ENCODE measurements around the gene SLC36A2.

Gene SLC36A2

GRCh38 chr5:151293624-151294023, 53.7 kb downstream of the SLC36A2 start:
- H3K9me3 ChIP-seq (ENCODE audit: low read length) = no peaks in the 10 kb centered on the region

GRCh38 chr5:151288180-151288579, 59.2 kb downstream of the SLC36A2 start:
- H3K4me1 ChIP-seq (ENCODE audit: insufficient read depth, low read length) = no peaks in the 10 kb centered on the region
- no peak overlapping the region for H3K4me3 ChIP-seq (ENCODE audit: low read length)
- no peaks in the 10 kb centered on the region for H3K36me3 ChIP-seq (ENCODE audit: insufficient read depth, low read length)
- H3K27me3 ChIP-seq (ENCODE audit: insufficient read depth, low read length) = no peaks in the 10 kb centered on the region
- H2AFZ ChIP-seq (ENCODE audit: low read depth, low read length) = no peak overlapping the region
- H3K9me3 ChIP-seq (ENCODE audit: low read length) = no peaks in the 10 kb centered on the region

More at GRCh38 chr5:151293624-151294023, 53.7 kb downstream of the SLC36A2 start:
- H3K36me3 ChIP-seq (ENCODE audit: insufficient read depth, low read length) = no peaks in the 10 kb centered on the region
- H3K4me3 ChIP-seq (ENCODE audit: low read length) = no peak overlapping the region
- H2AFZ ChIP-seq (ENCODE audit: low read depth, low read length) = no peak overlapping the region
- no peaks in the 10 kb centered on the region for H3K27me3 ChIP-seq (ENCODE audit: insufficient read depth, low read length)
- no peaks in the 10 kb centered on the region for H3K4me1 ChIP-seq (ENCODE audit: insufficient read depth, low read length)

- Histone ChIP-seq H3K27me3 (ENCODE audit: insufficient read depth, low read length) (no peaks in the 10 kb centered on the region), H3K4me1 (ENCODE audit: insufficient read depth, low read length) (no peaks in the 10 kb centered on the region), H2AFZ (ENCODE audit: low read depth, low read length) (no peak overlapping the region), H3K4me3 (ENCODE audit: low read length) (no peak overlapping the region), H3K9me3 (ENCODE audit: low read length) (no peaks in the 10 kb centered on the region), H3K36me3 (ENCODE audit: insufficient read depth, low read length) (no peaks in the 10 kb centered on the region)
Observed at GRCh38 chr5:151286246-151286645, 61.1 kb downstream of the SLC36A2 start.

GRCh38 chr5:151285683-151286082, 61.7 kb downstream of the SLC36A2 start:
- Histone ChIP-seq H3K4me3 (ENCODE audit: low read length) (no peak overlapping the region), H3K9me3 (ENCODE audit: low read length) (no peaks in the 10 kb centered on the region), H2AFZ (ENCODE audit: low read depth, low read length) (no peak overlapping the region), H3K36me3 (ENCODE audit: insufficient read depth, low read length) (no peaks in the 10 kb centered on the region), H3K27me3 (ENCODE audit: insufficient read depth, low read length) (no peaks in the 10 kb centered on the region), H3K4me1 (ENCODE audit: insufficient read depth, low read length) (no peaks in the 10 kb centered on the region)

GRCh38 chr5:151284392-151284967, 62.9 kb downstream of the SLC36A2 start:
- Histone ChIP-seq H3K9me3 (ENCODE audit: low read length) (no peaks in the 10 kb centered on the region), H3K36me3 (ENCODE audit: insufficient read depth, low read length) (no peaks in the 10 kb centered on the region), H3K4me3 (ENCODE audit: low read length) (no peak overlapping the region), H3K4me1 (ENCODE audit: insufficient read depth, low read length) (no peaks in the 10 kb centered on the region), H3K27me3 (ENCODE audit: insufficient read depth, low read length) (no peaks in the 10 kb centered on the region), H2AFZ (ENCODE audit: low read depth, low read length) (no peak overlapping the region)

GRCh38 chr5:151283120-151283825, 64.1 kb downstream of the SLC36A2 start:
- H2AFZ ChIP-seq (ENCODE audit: low read depth, low read length) = no peak overlapping the region
- H3K9me3 ChIP-seq (ENCODE audit: low read length) = no peaks in the 10 kb centered on the region
- H3K4me1 ChIP-seq (ENCODE audit: insufficient read depth, low read length) = no peaks in the 10 kb centered on the region
- H3K27me3 ChIP-seq (ENCODE audit: insufficient read depth, low read length) = no peaks in the 10 kb centered on the region
- no peak overlapping the region for H3K4me3 ChIP-seq (ENCODE audit: low read length)
- H3K36me3 ChIP-seq (ENCODE audit: insufficient read depth, low read length) = no peaks in the 10 kb centered on the region

GRCh38 chr5:151281001-151281639, 66.2 kb downstream of the SLC36A2 start:
- Histone ChIP-seq H3K36me3 (ENCODE audit: insufficient read depth, low read length) (no peaks in the 10 kb centered on the region), H3K9me3 (ENCODE audit: low read length) (no peaks in the 10 kb centered on the region), H2AFZ (ENCODE audit: low read depth, low read length) (no peak overlapping the region), H3K27me3 (ENCODE audit: insufficient read depth, low read length) (no peaks in the 10 kb centered on the region), H3K4me3 (ENCODE audit: low read length) (no peak overlapping the region), H3K4me1 (ENCODE audit: insufficient read depth, low read length) (no peaks in the 10 kb centered on the region)

GRCh38 chr5:151280443-151280842, 66.9 kb downstream of the SLC36A2 start:
- Histone ChIP-seq H2AFZ (ENCODE audit: low read depth, low read length) (no peak overlapping the region), H3K27me3 (ENCODE audit: insufficient read depth, low read length) (no peaks in the 10 kb centered on the region), H3K4me1 (ENCODE audit: insufficient read depth, low read length) (no peaks in the 10 kb centered on the region), H3K4me3 (ENCODE audit: low read length) (no peak overlapping the region), H3K9me3 (ENCODE audit: low read length) (no peaks in the 10 kb centered on the region), H3K36me3 (ENCODE audit: insufficient read depth, low read length) (no peaks in the 10 kb centered on the region)

- Histone ChIP-seq H3K4me3 (ENCODE audit: low read length) (no peak overlapping the region), H3K9me3 (ENCODE audit: low read length) (no peaks in the 10 kb centered on the region), H3K4me1 (ENCODE audit: insufficient read depth, low read length) (no peaks in the 10 kb centered on the region), H3K27me3 (ENCODE audit: insufficient read depth, low read length) (no peaks in the 10 kb centered on the region), H3K36me3 (ENCODE audit: insufficient read depth, low read length) (no peaks in the 10 kb centered on the region), H2AFZ (ENCODE audit: low read depth, low read length) (no peak overlapping the region)
Observed at GRCh38 chr5:151278845-151279244, 68.5 kb downstream of the SLC36A2 start.

- Histone ChIP-seq H2AFZ (ENCODE audit: low read depth, low read length) (no peak overlapping the region), H3K4me1 (ENCODE audit: insufficient read depth, low read length) (no peaks in the 10 kb centered on the region), H3K27me3 (ENCODE audit: insufficient read depth, low read length) (no peaks in the 10 kb centered on the region), H3K4me3 (ENCODE audit: low read length) (no peak overlapping the region), H3K36me3 (ENCODE audit: insufficient read depth, low read length) (no peaks in the 10 kb centered on the region), H3K9me3 (ENCODE audit: low read length) (no peaks in the 10 kb centered on the region)
Observed at GRCh38 chr5:151275803-151276202, 71.6 kb downstream of the SLC36A2 start.

GRCh38 chr5:151274666-151275065, 72.7 kb downstream of the SLC36A2 start:
- Histone ChIP-seq H3K4me3 (ENCODE audit: low read length) (no peak overlapping the region), H3K36me3 (ENCODE audit: insufficient read depth, low read length) (no peaks in the 10 kb centered on the region), H3K4me1 (ENCODE audit: insufficient read depth, low read length) (no peaks in the 10 kb centered on the region), H3K9me3 (ENCODE audit: low read length) (no peaks in the 10 kb centered on the region), H2AFZ (ENCODE audit: low read depth, low read length) (no peak overlapping the region), H3K27me3 (ENCODE audit: insufficient read depth, low read length) (no peaks in the 10 kb centered on the region)

- H3K4me1 ChIP-seq (ENCODE audit: insufficient read depth, low read length) = no peaks in the 10 kb centered on the region
Observed at GRCh38 chr5:151271336-151271735, 76.0 kb downstream of the SLC36A2 start.

GRCh38 chr5:151270599-151270998, 76.8 kb downstream of the SLC36A2 start:
- Histone ChIP-seq H3K9me3 (ENCODE audit: low read length) (no peaks in the 10 kb centered on the region), H3K36me3 (ENCODE audit: insufficient read depth, low read length) (no peaks in the 10 kb centered on the region), H3K4me3 (ENCODE audit: low read length) (no peak overlapping the region), H3K4me1 (ENCODE audit: insufficient read depth, low read length) (no peaks in the 10 kb centered on the region), H2AFZ (ENCODE audit: low read depth, low read length) (no peak overlapping the region), H3K27me3 (ENCODE audit: insufficient read depth, low read length) (no peaks in the 10 kb centered on the region)

More at GRCh38 chr5:151271336-151271735, 76.0 kb downstream of the SLC36A2 start:
- no peak overlapping the region for H2AFZ ChIP-seq (ENCODE audit: low read depth, low read length)
- no peaks in the 10 kb centered on the region for H3K36me3 ChIP-seq (ENCODE audit: insufficient read depth, low read length)
- H3K27me3 ChIP-seq (ENCODE audit: insufficient read depth, low read length) = no peaks in the 10 kb centered on the region
- no peaks in the 10 kb centered on the region for H3K9me3 ChIP-seq (ENCODE audit: low read length)
- H3K4me3 ChIP-seq (ENCODE audit: low read length) = no peak overlapping the region
